SK-N-SH (cell line): ENCODE data around the gene PSMB11. TPM values are rescaled to one million over a fixed set of nuclear protein-coding genes. Genes with fewer than 3 reads are reported as not detected.

ENCODE experiments used
- CTCF ChIA-PET: fragments of 300-600, 350-600 bp; formaldehyde crosslinking; extraction: SDS; loops from one replicate; lab custom pipeline; 2021; lab: Yijun Ruan, JAX
- POLR2A ChIA-PET: fragments of 350-600 bp; sonication (Branson Sonifier 250); formaldehyde crosslinking; extraction: SDS; loops from one replicate; lab custom pipeline; 2020; ENCODE audit warnings: antibody characterized with exemption, inconsistent platforms; lab: Yijun Ruan, JAX
- DNase-seq: peaks from one replicate; pipeline ENCODE4 v3.0.0; 2012
- H2AFZ ChIP-seq: fragments of 200-600 bp; sonication (generic); 2 replicates; pipeline ENCODE4 v1.8.1; 2016; ENCODE audit warnings: antibody characterized with exemption, mild to moderate bottlenecking, low read depth
- H3F3A ChIP-seq: fragments of 200-600 bp; sonication (generic); replicated peaks from 2 replicates; pipeline ENCODE3; 2016; ENCODE audit warnings: antibody characterized with exemption, mild to moderate bottlenecking; ENCODE audit not compliant: insufficient read depth
- H3K27ac ChIP-seq, 2 experiments: fragments of 200-500 bp in 1 of 2; fragments of 200-600 bp in 1 of 2; sonication (Bioruptor generic) in 1 of 2; sonication (generic), shearing (Covaris generic) in 1 of 2; 2 replicates each; pipeline versions ENCODE4 v1.5.1 to v1.6.1; 2014 to 2016; ENCODE audit warnings: low read depth in 2 of 2, inconsistent platforms in 1 of 2, low read length in 1 of 2, mild to moderate bottlenecking in 1 of 2, mixed read lengths in 1 of 2
- H3K27me3 ChIP-seq: fragments of 200-600 bp; sonication (generic), shearing (Covaris generic); 2 replicates; pipeline ENCODE4 v1.6.1; 2016; ENCODE audit warnings: mixed run types; ENCODE audit not compliant: insufficient read depth
- H3K36me3 ChIP-seq, 2 experiments: fragments of 200-500 bp in 1 of 2; fragments of 200-600 bp in 1 of 2; sonication (Bioruptor generic) in 1 of 2; sonication (generic) in 1 of 2; replicated peaks in 1 of 2; 2 replicates each; pipeline versions ENCODE3 to v1.5.1; 2014 to 2016; ENCODE audit warnings: low read length in 1 of 2, mild to moderate bottlenecking in 1 of 2; ENCODE audit not compliant: insufficient read depth in 2 of 2, control insufficient read depth in 1 of 2
- H3K4me1 ChIP-seq, 2 experiments: fragments of 200-500 bp in 1 of 2; fragments of 200-600 bp in 1 of 2; sonication (Bioruptor generic) in 1 of 2; sonication (generic), shearing (Covaris generic) in 1 of 2; 2 replicates each; pipeline versions ENCODE4 v1.5.1 to v1.6.1; 2014 to 2016; ENCODE audit warnings: low read depth in 1 of 2, low read length in 1 of 2, mixed run types in 1 of 2; ENCODE audit not compliant: insufficient read depth in 2 of 2, control insufficient read depth in 1 of 2
- H3K4me2 ChIP-seq: fragments of 200-600 bp; sonication (generic), shearing (Covaris generic); 2 replicates; pipeline ENCODE4 v1.6.1; 2017; ENCODE audit warnings: mixed run types
- H3K4me3 ChIP-seq, 2 experiments: fragments of 200-500 bp in 1 of 2; fragments of 200-600 bp in 1 of 2; sonication (Bioruptor generic) in 1 of 2; sonication (generic), shearing (Covaris generic) in 1 of 2; 2 replicates each; pipeline versions ENCODE4 v1.5.1 to v1.8.1; 2014 to 2016; ENCODE audit warnings: low read depth in 2 of 2, inconsistent platforms in 1 of 2, low read length in 1 of 2, mild to moderate bottlenecking in 1 of 2, mixed read lengths in 1 of 2, moderate library complexity in 1 of 2
- H3K79me2 ChIP-seq: fragments of 200-600 bp; sonication (generic); 2 replicates; pipeline ENCODE4 v1.8.1; 2017; ENCODE audit warnings: mild to moderate bottlenecking; ENCODE audit not compliant: insufficient read depth
- H3K9ac ChIP-seq: fragments of 200-600 bp; sonication (generic); 2 replicates; pipeline ENCODE4 v1.6.1; 2017; ENCODE audit warnings: mixed run types
- H3K9me2 ChIP-seq: fragments of 200-600 bp; sonication (generic); 2 replicates; pipeline ENCODE4 v1.6.1; 2017; ENCODE audit warnings: mixed run types
- H3K9me3 ChIP-seq: fragments of 200-600 bp; sonication (generic); 2 replicates; pipeline ENCODE4 v1.6.1; 2017; ENCODE audit warnings: mixed run types, mild to moderate bottlenecking, moderate library complexity
- H4K20me1 ChIP-seq: fragments of 200-600 bp; sonication (generic); 2 replicates; pipeline ENCODE4 v1.6.1; 2017; ENCODE audit warnings: mild to moderate bottlenecking, mixed run types; ENCODE audit not compliant: insufficient read depth
- ELF1 ChIP-seq: IDR thresholded peaks from 2 replicates; pipeline ENCODE4 v1.4.0; 2012
- NRF1 ChIP-seq: IDR thresholded peaks from 2 replicates; pipeline ENCODE4 v1.6.1; 2012; ENCODE audit warnings: low read depth, mild to moderate bottlenecking, low read length
- RFX5 ChIP-seq: IDR thresholded peaks from 2 replicates; pipeline ENCODE4 v1.6.1; 2012; ENCODE audit warnings: mild to moderate bottlenecking, improper control_type of control experiment, low read length
- TCF12 ChIP-seq: IDR thresholded peaks from 2 replicates; pipeline ENCODE4 v1.4.0; 2012
- WGBS: methylation state at CpG from one replicate; pipeline ENCODE4 v1.1.6; 2017; ENCODE audit warnings: low lambda C conversion rate; 5-methylcytosine and 5-hydroxymethylcytosine counted together
- polyA plus RNA-seq, 3 experiments: library from polyadenylated mRNA; depleted of rRNA; stranded (reverse); fragments of >200 nt; gene quantifications; 2 replicates each; pipeline ENCODE4 v1.2.3, GENCODE V29; 2012
- TF ChIP-seq, protein P1 (sequence below): IDR thresholded peaks from 2 replicates; pipeline ENCODE4 v1.6.1; 2012; ENCODE audit warnings: mild to moderate bottlenecking, low read depth, low read length, moderate library complexity
- TF ChIP-seq, protein P2 (sequence below): IDR thresholded peaks from 2 replicates; pipeline ENCODE4 v1.4.0; 2012; ENCODE audit warnings: low read depth, borderline replicate concordance

PSMB11 gene
- polyA plus RNA-seq, 1 of the 3 experiments (the other 2 are of a cell fraction): not detected

DNA sequence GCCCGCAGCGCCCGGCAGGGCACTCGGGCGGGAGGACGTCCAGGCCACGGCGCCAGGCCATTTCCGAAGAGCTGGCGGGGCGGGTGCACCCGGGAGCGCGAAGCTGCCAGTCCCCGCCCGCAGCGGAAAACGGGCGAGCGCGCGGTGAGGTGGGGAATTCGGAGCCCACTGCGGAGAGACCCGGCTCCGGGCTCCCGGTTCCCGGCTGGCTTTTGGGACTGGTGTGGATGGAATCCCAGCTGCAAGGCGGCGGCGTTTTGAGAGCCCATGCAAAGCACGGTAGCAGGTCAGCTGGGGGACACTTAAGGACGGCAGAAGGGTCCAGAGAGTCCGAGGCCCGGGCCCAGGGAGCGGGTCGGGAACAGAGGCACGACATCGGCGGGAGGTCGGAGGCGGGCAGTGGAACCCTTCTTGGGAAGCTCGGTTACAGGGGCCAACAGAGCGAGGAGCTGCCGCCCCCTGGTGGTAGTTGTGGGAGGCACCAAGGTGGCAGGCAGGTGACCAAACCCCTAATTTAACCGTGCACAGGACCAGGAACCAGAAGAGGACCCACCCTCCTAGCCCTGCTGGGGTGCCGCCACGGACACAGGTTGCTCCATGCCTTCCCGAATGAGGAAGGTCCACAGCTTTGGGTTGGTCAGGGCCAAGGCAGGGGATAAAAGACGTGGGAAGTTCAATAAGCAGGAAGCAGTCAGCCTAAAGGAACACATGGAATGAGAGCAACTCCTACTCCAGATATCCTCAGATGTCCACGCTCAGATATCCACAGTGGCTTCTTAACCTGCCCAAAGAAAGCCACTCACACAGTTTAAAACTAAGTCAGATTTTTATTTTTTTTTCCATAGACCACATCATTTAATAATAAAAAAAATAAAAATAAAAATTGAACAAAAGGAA is 16.0 kb downstream of the PSMB11 start (continued):
- TF ChIP-seq, protein P1, sequence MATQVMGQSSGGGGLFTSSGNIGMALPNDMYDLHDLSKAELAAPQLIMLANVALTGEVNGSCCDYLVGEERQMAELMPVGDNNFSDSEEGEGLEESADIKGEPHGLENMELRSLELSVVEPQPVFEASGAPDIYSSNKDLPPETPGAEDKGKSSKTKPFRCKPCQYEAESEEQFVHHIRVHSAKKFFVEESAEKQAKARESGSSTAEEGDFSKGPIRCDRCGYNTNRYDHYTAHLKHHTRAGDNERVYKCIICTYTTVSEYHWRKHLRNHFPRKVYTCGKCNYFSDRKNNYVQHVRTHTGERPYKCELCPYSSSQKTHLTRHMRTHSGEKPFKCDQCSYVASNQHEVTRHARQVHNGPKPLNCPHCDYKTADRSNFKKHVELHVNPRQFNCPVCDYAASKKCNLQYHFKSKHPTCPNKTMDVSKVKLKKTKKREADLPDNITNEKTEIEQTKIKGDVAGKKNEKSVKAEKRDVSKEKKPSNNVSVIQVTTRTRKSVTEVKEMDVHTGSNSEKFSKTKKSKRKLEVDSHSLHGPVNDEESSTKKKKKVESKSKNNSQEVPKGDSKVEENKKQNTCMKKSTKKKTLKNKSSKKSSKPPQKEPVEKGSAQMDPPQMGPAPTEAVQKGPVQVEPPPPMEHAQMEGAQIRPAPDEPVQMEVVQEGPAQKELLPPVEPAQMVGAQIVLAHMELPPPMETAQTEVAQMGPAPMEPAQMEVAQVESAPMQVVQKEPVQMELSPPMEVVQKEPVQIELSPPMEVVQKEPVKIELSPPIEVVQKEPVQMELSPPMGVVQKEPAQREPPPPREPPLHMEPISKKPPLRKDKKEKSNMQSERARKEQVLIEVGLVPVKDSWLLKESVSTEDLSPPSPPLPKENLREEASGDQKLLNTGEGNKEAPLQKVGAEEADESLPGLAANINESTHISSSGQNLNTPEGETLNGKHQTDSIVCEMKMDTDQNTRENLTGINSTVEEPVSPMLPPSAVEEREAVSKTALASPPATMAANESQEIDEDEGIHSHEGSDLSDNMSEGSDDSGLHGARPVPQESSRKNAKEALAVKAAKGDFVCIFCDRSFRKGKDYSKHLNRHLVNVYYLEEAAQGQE: no peak
- TF ChIP-seq RFX5: no peak
- TF ChIP-seq, all 33 proteins: peak for 10

DNA sequence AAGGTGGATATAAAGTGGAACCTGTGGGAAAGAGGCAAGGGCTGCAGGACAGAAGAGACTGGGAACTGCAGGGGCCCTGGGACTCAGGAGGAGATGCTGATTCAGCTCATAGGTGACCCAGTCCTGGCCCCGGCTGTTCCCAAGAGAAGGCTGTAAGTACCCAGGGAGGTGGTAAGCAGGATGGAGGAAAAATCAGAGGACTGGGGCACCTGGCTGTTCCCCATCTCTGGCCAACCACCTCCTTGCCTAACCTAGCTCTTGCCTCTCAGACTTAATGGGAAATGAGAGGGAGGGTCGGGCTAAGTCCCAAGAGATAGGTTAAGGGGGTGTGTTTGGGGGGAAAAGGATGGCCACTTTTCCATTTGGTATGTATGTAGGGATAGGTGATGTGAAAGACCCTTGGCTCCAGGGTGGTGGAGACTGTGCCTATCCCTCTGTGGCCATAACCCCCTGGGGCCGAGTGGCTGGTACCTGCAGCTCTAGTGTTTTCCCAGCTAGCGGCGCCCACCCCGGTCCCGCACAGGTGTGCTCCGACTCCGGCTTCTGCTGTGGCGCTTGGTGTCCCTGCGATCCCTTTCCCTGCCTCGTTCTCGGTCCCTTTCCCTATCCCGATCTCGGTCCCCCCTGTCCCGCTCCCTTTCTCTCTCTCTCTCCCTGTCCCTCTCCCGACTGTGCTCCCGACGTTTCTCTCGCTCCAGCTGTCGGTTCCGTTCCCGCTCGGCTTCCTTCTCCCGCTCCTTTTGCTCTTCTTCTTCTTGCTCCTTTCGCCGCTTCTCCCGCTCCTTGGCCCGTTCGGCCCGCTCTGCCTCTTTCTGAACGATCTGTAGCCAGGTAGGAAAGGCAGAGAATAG is 16.9 kb downstream of the PSMB11 start:
- no peaks in the 10 kb centered on the region; the same call in 1 of the 2 replicates for H4K20me1 ChIP-seq
- H3K4me1 ChIP-seq: peaks cover 27 to 28% of the 10 kb centered on the region in 2 experiments; a peak in 3 of 4 replicates
- no peak for DNase-seq
- peaks cover 50% of the 10 kb centered on the region for H3F3A ChIP-seq
- peaks cover 15% of the 10 kb centered on the region; the same call in 1 of the 2 replicates for H3K79me2 ChIP-seq
- no peak overlapping the region for H2AFZ ChIP-seq
- H3K36me3 ChIP-seq: peaks cover 35 to 42% of the 10 kb centered on the region in 2 experiments
- ChIA-PET CTCF (interaction anchor here (0.6 to 33.1 kb wide), 33 partner anchors 10 to 227 kb away, joined by 3 to 1566 read pairs (median 6); partner anchors contain the start of genes ACIN1, AJUBA, C14orf119 and HOMEZ), POLR2A (interaction anchor here (0.9 to 3.9 kb wide), 12 partner anchors 10 to 81 kb away, joined by 3 to 33 read pairs (median 6); partner anchors contain the start of genes ACIN1, AJUBA and C14orf119)
- no peak overlapping the region; a peak in 1 of 4 replicates for H3K27ac ChIP-seq
- no peak overlapping the region for H3K4me2 ChIP-seq
- H3K9me3 ChIP-seq: no peaks in the 10 kb centered on the region
- H3K9ac ChIP-seq: no peak overlapping the region
- TF ChIP-seq, protein P2, sequence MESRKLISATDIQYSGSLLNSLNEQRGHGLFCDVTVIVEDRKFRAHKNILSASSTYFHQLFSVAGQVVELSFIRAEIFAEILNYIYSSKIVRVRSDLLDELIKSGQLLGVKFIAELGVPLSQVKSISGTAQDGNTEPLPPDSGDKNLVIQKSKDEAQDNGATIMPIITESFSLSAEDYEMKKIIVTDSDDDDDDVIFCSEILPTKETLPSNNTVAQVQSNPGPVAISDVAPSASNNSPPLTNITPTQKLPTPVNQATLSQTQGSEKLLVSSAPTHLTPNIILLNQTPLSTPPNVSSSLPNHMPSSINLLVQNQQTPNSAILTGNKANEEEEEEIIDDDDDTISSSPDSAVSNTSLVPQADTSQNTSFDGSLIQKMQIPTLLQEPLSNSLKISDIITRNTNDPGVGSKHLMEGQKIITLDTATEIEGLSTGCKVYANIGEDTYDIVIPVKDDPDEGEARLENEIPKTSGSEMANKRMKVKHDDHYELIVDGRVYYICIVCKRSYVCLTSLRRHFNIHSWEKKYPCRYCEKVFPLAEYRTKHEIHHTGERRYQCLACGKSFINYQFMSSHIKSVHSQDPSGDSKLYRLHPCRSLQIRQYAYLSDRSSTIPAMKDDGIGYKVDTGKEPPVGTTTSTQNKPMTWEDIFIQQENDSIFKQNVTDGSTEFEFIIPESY: no peak
- TF ChIP-seq TCF12 (no peak), ELF1 (no peak), NRF1 (no peak)
- TF ChIP-seq, protein P1: no peak
- TF ChIP-seq, all 33 proteins: peak for 0
- Histone ChIP-seq H3K27me3 (no peaks in the 10 kb centered on the region), H3K4me3 (no peak overlapping the region), H3K9me2 (no peaks in the 10 kb centered on the region)
- 96% methylated on average over 32 of the region's 32 CpGs for WGBS
